DMS153 (cell line): Measurements from ENCODE around the gene ZNRF2.
"Not testable (repeated sequence)": the region's sequence is repeated elsewhere in the genome, so short reads cannot be mapped to it uniquely, and the experiment has no call there.

Experiments
- DNase-seq: peaks from one replicate; lab custom pipeline; 2025; lab: John Stamatoyannopoulos, UW

Gene ZNRF2

GRCh38 chr7:30353932-30354607, 69.7 kb downstream of the ZNRF2 start:
- no peak for DNase-seq

DNA sequence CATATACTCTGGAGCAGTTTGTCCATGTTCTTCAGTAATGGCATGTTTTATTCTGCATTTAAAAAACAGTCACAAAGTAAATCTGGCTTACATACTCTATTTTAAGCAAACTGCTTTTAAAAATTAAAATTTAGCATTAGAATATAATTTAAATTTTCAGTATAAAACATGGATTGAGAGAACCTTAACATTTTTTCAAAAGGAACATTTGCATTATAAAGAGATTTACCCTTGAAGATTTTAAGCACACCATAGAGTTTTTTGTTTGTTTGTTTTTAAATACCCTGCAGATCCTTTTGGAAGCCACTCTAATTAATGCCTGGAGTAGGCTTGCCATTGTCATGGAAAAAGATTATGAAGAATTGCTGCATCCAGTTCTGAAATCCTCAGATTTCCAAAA, 70.4 kb downstream of the ZNRF2 start:
- no peak for DNase-seq

DNA sequence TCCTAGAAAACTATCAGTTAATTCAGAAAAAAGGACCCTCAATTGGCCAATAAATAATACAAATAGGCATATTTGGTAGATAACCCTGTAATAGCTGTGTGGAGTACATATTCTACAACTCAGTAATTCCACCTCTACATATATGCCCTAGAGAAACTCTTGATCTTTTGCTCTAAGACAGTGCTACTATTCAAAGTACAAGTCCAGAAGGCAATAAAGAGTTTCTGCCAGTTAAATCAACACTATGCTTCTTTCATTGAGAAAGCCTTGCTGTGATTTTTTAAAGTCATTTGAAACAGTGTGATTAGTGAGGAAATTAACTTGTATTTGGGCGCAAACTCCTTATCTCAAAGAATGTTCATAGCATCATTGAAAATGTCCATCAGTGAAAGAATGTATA, 75.6 kb downstream of the ZNRF2 start:
- no peak for DNase-seq

DNA sequence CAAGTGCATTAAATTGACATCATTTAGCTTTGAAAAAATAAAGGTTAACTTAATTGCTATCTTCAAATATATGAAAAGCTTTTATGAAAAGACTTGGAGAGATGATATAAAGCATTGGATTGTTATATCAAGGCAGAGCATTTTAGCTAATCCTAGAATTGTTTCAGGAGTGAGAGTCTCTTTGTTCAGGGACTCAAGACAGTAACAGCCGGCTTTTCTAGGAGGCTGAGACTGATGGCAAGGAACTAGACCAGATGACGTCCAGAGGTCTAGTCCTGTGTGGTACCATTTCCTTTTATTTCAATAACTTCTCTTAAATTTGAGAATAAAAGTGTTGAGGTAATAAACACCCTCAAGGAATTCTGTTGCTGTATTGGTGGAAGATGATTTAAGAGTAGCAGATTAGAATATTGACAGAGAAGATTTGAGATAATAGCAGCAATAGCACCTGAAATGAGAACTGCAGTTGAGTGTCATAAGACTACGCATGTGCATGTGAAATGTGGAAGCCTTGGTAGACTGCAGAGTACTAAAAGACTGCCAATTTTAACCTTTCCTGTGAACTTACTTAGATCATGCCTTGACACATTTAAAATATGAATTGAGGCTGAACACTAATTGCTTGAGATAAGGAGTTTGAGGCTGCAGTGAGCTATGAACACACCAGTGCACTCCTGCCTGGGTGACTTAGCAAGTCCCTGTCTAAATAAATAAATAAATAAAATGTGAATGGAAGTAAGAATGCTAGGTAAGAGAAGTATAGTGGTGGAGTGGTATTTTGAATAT, 79.6 kb downstream of the ZNRF2 start:
- DNase-seq = no peak

- DNase-seq = no peak
These were observed 80.4 kb downstream of the ZNRF2 start for GRCh38 chr7:30364773-30365172.

DNA sequence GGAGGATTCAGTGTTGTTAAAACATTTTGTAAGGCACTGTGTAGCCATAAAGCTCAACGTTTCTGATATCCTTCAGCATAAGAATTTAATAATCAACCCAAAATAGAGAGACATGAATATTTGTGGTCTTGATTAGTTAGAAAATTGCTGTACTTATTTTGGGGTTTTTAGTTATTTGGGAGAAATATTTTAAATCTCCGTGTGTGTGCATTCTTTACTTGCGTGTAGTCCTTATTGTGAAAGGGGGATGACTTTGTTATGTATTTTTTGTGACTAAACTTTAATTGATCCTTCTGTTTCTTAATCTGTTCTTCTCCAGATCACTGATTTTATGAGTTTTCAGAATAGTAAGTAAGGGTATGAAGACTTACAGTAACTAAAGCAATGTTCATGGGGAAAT, 81.2 kb downstream of the ZNRF2 start:
- no peak for DNase-seq

DNA sequence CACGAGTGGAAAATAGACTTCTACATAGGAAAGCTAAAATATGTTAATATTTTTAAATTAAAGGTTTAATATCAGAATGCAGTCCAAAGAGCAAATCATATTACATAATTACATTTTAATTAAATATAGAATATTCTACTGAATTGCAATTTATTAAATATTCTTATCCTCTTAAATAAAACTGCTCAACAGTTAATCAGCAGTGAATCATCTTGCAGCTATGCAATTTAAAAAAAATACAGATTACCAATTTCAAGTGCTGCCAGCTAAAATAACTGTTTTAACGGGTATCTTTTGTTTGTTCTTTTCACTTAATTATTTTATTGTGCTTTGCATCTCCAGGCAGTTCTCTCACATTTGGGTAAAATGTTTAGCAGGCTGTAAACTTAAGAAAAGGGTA, 82.2 kb downstream of the ZNRF2 start:
- DNase-seq = no peak

DNA sequence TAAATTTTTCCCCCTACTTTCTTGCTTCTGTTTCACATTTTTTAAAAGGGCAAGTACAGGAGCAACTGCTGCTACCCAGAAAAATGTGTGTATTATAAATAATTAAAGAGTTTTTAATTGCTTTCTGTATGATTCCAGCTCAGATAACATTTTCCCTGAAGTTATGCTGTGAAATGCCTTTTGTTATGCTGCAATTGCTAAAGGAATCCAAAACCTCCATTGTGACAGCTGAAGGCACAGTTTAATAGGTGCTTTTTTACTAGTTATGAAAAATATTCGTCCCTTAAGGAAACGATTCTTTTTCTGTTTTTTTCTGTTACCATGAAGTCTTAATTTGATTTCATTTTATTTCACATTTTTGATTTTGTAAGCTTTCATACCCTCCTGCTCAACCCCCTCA, 83.2 kb downstream of the ZNRF2 start:
- DNase-seq = no peak

DNA sequence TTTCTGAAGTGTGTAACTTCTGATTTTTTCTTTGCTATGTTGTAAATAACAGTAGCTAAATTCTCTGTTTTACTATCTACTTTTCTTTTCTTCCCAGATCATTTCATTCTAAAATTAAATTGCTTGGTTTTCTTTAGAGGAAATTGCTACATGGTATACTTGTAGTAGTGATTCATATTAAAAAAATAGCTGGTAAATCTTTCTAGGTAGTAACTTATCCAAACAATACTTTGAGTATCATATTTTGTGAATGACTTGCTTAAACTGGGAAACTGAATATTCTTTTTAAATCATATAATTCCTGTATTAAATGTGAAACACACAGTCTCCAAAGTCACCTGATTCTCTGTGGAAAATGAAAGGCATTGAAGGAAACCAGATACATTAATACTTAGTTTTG, 85.5 kb downstream of the ZNRF2 start:
- DNase-seq = no peak

DNA sequence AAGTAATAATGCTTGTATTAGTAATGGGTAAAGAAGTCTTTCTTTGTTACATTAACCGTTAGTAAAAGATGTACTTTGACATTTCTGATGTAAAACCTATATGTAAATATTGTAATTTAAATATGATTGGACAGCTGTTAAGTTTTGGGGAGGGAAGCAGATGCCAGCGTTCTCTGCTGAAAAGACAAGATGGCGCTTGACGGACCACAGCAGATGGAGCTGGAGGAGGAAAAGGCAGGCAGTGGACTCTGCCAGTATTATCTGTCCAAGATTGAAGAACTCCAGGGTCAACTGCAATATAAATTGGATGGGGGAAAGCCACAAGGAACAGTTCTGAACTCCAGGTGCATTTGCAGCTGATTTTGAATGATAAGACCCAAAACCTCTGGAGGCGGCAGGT, 86.9 kb downstream of the ZNRF2 start:
- DNase-seq = no peak

- no peak for DNase-seq
These were observed 93.9 kb downstream of the ZNRF2 start for GRCh38 chr7:30378275-30378674.

DNA sequence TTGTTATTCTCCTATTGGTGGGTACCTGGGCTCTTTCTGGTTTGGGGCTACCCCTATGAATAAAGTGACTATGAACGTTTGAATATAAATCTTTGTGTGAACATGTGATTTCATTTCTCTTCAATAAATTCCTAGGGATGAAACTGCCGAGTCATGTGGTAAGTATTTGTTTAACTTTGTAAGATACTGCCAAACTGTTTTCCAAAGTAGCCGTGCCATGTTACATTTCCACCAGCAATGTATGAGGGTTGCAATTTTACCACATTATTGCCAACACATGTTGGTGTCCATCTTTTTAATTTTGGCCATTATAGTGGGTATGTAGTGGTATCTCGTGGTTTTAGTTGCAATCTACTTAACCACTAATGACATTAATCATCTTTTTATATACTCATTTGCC, 94.7 kb downstream of the ZNRF2 start:
- no peak for DNase-seq

GRCh38 chr7:30379741-30380140, 95.3 kb downstream of the ZNRF2 start:
- DNase-seq = no peak

- no peak for DNase-seq
These were observed 95.9 kb downstream of the ZNRF2 start for GRCh38 chr7:30380294-30380693.

DNA sequence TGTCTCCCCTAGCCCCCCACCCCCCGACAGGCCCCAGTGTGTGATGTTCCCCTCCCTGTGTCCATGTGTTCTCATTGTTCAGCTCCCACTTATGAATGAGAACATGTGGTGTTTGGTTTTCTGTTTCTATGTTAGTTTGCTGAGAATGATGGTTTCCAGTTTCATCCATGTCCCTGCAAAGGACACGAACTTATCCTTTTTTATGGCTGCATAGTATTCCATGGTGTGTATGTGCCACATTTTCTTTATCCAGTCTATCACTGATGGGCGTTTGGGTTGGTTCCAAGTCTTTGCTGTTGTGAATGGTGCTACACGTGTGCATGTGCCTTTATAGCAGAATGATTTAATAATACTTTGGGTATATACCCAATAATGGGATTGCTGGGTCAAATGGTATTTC, 96.4 kb downstream of the ZNRF2 start:
- DNase-seq = not testable (repeated sequence)

DNA sequence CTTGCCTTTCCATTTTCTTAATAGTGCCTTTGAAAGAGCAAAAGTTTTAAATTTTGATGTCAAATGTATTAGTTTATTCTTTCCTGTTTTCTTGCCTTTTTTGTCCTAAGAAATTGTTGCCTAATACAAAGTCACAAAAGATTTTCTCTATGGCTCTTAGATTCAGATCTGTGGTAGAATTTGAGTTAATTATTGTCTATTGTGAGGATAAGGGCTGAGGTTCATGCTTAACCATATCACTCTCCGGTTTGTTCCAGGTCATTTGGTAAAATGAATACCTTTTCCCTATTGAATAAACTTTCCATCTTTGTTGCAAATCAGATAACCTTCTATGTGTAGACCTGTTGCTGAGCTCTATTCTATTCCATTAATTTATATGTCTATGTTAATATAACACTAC, 98.2 kb downstream of the ZNRF2 start:
- DNase-seq = no peak

GRCh38 chr7:30389791-30390190, 105.4 kb downstream of the ZNRF2 start:
- no peak for DNase-seq

DNA sequence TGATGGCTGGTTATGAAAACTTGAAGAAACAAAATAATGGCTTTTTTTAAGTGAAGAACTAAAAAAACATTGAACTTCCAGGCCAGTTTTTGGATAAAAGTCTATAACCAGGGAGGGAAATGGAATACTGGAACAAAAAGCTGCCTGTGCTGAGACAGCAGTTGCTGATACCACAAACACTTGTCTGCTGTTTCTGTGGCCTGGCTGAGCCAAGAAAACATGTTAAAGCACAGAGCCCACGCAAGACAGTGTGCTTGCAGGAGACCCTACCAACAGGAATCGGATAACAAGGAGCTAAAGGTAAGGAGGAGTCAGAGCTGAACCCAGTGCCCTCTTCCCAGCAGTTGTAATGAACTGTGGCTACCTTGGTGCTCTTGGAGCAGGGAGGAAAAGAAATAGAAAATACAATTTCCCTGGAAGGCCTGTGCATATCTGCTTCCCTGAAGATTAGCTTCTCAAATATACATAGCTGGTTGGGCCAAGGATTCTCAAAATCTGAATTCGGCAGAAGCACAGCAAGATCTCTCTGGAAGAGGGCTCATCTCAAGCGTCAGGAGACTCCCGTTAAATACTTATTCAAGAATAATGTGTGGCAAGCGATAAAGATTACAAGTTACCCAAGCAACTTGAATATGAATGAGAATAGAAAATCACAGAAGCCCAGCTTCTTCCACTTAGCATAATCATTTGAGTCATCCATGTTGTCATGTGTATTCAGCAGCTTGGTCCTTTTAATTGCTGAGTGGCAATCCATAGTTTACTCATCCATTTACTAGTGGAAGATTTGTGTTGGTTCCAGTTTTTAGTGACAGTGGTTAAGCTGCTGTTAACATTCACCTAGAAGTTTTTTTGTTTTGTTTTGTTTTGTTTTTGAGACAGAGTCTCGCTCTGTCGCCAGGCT, 106.6 kb downstream of the ZNRF2 start:
- no peak for DNase-seq

DNA sequence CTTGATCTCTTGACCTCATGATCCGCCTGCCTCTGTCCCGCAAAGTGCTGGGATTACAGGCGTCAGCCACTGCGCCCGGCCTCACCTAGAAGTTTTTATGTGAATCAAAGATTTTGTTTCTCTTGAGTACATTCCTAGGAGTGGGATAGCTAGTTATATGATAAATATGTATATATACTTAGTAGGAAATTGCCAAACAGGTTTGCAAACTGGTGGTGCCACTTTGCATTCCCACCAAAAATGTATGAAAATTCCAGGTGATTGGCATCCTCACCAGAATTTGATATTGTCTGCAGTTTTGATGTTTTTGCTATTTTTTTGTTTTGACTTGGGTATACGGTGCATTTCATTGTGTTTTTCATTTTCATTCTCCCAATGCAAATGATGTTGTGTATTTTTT, 107.4 kb downstream of the ZNRF2 start:
- no peak for DNase-seq

GRCh38 chr7:30395676-30396075, 111.3 kb downstream of the ZNRF2 start:
- no peak for DNase-seq

DNA sequence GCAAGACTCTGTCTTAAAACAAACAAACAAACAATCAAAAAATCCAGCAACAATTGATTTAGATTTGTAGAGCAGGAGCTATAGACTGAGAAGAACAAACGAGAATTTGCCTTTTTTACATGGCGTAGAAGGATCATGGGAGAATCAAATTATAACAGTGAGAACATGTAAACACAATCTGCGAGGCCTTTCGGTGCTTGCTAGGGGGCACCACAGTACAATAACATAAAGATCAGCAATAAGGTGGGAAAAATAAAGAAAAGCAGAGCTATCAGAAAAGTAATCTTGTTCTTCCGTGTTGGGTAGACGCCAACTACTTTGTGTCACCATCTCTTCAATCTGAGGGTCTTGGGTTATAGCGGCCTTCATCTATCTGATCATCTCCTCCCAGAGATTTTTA, 112.0 kb downstream of the ZNRF2 start:
- no peak for DNase-seq

DNA sequence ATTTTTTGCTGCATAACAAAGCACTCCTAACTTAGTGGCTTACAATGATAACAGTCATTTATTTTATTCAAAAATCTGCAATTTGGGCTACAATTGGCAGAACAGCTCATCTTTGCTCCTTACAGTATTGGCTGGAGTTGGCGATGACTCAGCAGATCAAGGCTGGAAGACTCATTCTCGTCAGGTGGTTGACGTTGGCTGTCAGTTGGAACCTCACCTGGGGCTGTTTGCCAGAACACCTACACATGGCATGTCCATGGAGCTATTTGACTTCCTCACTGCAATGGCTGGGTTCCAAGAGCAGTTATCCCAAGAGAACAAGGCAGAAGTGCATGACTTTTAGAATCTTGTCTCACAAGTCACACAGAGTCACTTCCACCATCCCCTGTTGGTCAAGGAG, 119.1 kb downstream of the ZNRF2 start:
- no peak for DNase-seq

DNA sequence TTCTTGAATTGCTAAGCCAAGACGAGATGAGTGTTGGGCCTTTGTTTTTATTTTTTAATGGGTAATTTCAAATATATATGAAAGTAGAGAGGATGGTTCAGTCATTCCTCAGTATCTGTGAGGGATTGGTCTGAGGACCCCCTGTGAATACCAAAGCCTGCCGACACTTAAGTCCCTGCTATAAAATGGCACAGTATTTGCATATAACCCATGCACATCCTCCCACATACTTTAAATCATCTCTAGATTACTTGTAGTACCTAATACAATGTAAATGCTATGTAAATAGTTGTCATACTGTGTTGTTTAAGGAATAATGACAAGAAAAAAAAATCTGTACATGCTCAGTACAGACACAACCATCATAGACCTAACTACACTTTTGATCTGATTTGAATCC, 120.8 kb downstream of the ZNRF2 start:
- no peak for DNase-seq
